ENCODE results near the gene NAV3.
A peak's percentile ranks its signal among the peaks of the same experiment; 100 is the strongest.

Gene NAV3, protein sequence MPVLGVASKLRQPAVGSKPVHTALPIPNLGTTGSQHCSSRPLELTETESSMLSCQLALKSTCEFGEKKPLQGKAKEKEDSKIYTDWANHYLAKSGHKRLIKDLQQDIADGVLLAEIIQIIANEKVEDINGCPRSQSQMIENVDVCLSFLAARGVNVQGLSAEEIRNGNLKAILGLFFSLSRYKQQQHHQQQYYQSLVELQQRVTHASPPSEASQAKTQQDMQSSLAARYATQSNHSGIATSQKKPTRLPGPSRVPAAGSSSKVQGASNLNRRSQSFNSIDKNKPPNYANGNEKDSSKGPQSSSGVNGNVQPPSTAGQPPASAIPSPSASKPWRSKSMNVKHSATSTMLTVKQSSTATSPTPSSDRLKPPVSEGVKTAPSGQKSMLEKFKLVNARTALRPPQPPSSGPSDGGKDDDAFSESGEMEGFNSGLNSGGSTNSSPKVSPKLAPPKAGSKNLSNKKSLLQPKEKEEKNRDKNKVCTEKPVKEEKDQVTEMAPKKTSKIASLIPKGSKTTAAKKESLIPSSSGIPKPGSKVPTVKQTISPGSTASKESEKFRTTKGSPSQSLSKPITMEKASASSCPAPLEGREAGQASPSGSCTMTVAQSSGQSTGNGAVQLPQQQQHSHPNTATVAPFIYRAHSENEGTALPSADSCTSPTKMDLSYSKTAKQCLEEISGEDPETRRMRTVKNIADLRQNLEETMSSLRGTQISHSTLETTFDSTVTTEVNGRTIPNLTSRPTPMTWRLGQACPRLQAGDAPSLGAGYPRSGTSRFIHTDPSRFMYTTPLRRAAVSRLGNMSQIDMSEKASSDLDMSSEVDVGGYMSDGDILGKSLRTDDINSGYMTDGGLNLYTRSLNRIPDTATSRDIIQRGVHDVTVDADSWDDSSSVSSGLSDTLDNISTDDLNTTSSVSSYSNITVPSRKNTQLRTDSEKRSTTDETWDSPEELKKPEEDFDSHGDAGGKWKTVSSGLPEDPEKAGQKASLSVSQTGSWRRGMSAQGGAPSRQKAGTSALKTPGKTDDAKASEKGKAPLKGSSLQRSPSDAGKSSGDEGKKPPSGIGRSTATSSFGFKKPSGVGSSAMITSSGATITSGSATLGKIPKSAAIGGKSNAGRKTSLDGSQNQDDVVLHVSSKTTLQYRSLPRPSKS (N-terminal part only)

DNA sequence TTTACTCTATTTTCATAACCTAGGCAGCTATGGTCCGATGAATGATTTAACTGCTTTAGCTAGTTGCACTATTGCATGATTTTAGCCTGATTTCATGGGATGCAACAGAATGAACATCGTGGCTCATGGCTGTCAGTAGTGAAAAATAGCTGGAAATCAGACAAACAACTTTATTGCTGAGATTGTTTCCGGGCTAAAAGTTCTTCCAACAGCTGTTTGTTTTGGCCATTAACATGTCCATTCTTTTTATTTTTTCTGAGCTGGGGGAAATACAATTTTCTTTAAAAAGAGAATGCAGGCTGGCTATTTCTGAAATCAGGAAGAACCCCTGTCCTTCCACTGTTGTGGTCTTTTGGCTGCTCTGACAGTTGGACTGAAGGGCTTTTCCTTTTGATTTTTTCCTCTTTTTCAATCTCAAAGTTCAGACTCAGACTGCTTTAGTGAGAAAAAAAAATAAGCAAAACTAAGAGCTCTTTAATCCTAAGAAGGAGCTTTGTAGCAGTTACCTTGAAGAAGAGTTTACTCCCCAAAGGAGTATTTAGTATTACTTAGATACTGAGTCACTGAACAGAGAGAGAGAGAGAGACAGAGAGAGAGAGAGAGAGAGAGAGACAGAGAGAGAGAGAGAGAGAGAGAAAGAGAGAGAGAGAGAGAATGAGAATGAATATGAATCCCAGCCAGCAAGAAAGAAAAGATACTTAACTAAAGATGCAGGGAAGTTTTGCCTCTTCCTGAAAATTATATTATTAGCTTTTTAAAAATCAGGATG lies at the start of gene NAV3:
TSS of gene NAV3 (plus strand) at position 312 of the 769 bp plus-strand sequence. CDS start 568 bp downstream, outside the sequence.
- DNase-seq, result no peak

DNA sequence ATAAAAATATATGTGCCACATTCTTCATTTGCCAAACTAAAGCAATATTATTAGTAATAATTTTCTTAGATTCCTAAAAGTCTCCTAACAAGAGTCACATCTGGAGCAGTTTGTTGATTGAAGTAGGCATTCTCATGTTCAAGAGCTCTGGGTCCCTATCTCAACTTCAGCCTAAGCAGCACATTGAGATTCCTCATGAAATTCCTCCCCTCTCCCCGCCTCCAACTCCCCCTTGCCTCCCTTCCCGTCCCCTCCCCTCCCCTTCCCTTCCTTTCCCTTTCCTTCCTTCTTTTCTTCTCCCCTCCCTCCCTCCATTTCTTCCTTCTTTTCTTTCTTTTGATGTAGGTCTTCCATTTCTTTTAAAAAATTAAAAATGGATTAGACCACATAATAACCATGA lies 48.7 kb upstream of the NAV3 start:
- DNase-seq, result no peak

DNA sequence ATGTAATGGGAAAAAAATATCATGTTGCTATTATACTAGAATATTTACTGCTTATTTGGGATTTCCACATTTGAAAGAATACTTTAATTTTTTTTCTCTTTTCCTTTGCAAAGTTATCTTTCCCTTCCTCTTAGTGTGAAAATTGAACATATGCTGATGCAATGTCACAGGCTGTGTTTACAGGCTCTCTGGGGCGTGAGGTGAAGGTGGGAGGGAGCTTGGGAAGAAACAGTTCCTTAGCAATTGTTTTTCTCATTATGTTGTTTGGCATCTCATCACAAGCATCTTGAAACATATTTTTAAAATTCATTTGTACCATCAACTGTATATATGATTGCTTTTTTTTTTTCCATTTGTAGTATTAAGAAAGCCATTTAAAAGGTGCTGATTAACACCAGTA lies 47.9 kb upstream of the NAV3 start:
- no peak for DNase-seq

DNA sequence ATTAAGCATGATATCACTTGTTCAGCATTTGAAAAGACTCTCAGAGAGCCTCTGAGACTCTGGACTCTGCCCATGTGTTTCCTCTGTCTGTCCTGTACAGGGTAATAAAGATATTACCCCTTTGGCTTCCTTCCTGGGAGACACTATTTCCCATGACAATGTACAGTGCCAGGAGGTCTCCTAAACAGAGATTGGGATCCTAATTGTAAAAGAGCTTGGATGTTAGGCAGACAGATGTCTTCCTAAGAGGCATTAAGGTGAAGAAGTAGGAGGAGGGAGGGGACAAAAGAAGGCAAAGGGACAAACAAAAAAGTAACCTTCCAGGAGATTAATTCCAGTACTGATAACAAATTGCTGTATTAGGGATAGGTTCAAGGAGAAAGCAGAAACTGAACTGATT lies 45.5 kb upstream of the NAV3 start:
- no peak for DNase-seq

DNA sequence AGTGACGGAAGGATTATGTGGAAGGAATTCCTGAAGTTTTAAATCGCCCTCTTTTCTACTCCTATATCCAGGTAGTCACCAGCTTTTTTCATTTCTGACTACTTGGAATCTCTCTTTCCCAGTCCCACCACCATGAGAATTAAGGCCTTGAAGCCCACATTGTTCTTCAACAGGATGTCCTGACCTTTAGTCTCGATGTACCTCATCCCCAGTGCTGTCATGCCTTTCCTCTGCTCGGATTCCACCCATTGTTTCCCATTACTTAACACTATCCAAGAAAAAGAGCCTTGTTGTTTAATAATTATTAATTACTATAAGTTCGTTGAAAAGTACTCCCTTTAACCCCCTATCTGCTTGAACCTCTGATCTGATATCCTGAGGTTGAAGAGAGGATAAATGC lies 44.0 kb upstream of the NAV3 start:
- no peak for DNase-seq

DNA sequence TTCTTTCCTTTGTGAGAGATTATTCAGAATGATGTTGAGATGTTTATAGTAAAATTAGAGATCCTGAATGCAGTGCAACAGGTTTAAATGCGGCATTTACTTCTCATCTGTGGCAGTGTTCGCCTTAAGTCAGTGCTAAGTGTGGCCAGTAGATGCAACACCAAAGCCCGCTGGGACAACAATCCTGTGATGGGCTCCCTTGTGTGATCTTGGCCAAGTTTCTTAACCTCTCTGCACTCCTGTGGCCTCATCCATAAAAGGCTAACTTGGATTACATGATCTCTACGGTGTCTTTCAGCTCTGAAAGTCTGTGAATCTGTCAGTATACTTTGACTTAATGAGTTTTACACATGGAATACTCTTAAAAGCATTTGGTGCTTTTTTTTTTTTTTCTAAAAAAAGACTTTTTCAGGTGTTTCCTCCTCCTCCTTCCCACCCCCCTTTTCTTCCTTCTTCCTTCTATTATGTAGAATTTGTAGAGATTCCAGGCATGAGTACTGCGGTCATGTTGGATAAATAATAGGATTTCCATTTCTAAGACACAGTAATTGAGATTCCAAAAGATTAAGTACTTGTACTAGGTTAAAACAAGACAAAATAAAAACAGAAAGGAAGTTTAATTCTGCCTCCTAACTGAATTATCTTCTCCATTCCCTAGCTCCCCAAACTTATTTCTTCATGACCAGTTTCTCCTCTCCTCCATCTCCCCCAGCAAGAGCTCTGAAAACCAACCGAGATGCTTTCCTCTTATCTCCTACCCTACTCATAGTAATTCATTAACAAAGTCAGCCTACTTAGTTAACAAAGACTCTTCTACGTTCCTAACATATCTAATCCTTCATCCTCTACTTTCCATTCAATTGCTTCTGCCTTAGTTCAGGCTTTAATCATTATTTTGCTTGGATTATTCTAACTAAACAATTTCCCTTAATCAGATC lies 42.2 kb upstream of the NAV3 start:
- no peak for DNase-seq

DNA sequence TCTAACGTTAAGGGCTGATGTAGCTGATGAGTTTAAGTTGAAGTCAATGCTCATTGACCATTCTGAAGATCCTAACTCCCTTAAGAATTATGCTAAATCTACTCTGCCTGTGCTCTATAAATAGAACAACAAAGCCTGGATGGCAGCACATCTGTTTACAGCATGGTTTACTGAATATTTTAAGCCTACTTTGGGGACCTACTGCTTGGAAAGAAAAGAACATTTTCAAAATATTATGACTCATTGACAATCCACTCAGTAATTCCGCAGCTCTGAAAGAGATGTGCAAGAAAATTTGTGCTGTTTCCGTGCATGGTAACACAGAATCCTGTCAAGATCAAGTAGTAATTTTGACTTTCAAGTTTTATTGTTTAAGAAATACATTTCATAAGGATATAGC lies 35.0 kb upstream of the NAV3 start:
- DNase-seq, result no peak

DNA sequence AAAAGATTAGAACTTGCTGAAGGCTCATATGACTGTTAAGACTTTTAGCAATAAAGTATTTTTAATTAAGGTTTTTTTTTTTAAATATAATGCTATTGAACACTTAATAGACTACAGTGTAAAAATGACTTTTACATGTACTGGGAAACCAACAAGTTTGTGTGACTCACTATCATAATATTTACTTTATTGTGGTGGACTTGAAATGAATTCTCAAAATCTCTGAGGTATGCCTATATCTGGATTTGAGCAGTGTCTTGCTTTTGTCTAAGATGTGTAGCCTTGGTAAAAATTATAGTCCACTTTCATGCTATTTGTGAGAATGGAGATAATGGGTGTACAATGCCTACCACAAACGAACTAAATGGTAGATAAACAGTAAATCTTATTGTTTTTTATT lies 33.9 kb upstream of the NAV3 start:
- DNase-seq, result no peak

DNA sequence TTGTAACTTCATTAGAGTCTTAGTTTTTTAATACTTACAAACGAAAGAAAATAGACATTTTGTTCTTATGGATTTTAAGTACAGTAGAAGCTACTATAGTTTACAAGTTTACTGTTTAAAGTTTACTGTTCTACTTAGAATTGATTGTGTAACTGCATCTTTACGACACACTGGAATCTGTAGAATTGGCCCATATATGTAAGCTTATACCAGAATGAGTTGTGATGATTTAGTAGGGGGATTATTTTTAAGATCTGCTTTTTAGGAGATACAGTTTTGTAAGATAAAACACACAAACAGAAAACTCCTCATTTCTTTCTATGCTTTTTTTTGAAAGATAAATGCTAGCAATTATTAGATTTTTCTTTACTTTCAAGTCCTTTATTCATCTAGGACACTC lies 30.2 kb upstream of the NAV3 start:
- DNase-seq, result no peak

DNA sequence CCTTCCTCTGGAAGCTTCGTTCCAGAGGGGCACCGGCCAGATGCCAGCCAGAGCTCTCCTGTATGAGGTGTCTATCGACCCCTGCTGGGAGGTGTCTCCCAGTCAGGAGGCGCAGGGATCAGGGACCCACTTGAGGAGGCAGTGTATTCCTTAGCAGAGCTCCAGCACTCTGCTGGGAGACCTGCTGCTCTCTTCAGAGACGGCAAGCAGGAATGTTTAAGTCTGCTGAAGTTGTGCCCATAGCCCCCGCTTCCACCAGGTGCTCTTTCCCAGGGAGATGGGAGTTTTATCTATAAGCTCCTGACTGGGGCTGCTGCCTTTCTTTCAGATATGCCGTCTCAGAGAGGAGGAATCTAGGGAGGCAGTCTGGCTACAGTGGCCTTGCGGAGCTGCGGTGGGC lies 22.2 kb upstream of the NAV3 start:
- no peak for DNase-seq

DNA sequence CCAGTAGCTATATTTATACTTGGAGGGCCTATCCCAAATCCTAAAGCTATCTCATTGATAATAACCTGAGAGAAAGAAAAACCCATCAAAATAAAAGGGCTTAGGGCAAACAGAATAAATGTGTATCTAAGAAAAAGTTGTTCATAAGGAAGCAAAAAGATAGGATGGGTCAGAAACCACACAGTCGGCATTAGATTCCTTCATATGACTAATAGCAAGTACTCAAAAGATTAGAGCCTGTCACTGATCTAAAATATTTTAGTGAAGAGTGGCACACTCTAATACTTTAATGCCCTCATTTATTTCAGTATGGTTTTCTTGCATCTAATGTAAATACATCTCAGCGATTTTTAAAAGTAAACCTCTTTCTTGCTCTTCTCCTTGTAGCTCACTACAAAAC lies 17.1 kb upstream of the NAV3 start:
- no peak for DNase-seq

DNA sequence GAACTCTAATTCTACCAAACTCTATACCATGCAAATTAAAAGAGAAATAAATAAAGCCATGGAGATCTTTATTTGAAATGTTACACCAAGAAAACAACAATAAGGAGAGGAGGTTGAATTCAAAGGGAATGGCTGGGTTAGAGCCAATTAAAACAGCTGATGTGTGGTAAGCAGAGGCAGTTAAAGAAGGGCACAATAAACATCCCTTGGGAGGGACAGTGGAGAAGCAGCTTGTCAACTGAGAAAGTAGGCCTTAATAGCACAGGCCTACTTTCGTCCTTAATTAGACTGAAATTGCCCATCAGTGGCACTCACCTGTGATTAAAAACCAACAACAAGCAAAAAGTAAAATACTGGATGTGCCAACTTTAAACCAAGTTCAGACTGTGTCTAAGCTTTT lies 16.3 kb upstream of the NAV3 start:
- DNase-seq, result peak; percentile 4

DNA sequence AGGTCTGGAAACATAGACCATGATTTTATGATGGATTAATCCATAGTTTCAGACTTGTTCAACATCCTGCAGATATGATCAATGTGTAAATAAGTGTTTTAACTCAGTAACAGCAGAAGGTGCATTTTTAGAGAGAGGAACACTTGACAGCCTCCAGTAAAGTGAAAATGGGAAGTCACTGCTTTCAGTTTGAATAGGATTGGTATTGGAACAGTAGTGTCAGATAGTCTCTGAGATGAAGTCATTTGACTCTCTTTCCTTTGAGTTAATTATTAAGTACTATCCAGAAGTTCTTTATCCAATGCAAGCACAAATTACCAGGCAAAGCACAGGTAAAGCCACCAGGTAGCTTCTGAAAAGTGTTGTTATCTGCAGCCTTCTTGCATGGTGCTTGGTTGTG lies 14.5 kb upstream of the NAV3 start:
- DNase-seq, result no peak

DNA sequence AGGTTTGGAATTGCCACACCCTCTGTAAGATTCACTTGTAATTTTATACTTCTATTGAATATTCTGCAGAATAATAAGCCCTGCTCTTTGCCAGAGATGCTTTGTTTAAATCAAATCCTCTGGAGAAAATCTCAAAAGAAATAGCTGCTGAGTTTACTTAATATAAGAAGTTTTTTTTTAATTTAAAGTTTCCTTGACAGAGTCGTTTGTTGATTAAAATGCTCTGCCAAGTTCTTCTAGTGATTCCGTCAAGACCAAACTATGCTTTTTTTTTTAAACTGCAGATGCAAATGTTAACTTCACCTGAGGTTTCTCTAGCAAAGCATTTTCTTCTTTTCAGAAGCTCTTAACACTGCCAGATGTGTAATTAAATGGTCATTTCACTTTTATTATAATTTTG lies 13.4 kb upstream of the NAV3 start:
- DNase-seq, result no peak

DNA sequence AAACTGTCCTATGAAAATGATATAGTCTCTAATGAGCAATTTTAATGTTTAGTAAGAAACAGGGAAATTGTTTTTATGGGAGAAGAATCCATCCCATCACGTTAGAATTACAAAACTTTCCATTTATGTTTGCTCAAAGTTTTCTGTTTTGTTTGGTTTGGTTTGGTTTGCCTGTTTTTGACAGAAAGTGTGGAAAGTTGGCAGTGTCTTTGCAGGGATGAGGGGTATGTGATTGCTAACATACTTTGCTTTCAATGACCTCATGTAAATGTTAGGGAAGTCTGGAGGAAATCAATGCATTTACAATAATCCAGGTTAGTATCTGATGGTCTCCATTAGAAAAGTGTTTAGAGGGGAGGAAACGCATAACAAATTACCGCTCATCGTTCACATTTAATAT lies 12.3 kb upstream of the NAV3 start:
- no peak for DNase-seq

DNA sequence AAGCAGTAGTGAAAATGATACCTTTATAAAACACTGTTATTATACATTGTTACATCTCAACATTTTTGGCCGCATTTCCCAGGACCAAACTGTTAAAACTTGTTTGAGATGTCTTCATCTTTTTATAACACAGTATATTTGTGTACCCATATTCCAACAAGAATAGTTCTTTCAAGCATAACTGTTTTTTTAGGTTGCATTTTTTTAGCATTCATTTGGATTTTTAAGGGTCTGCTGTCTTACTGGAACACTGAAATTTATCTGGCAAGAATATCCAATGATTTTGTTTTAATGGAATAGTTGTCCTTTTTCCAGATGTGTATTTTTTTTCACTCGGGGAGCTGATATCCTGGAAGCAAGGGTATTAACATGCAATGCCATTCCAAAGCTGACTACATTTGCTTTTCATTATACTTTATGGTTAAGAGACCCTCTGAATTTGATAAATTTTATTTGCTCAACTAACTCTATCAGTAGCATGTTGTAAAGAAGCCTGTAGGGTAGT lies 8.9 kb upstream of the NAV3 start:
- DNase-seq, result no peak

DNA sequence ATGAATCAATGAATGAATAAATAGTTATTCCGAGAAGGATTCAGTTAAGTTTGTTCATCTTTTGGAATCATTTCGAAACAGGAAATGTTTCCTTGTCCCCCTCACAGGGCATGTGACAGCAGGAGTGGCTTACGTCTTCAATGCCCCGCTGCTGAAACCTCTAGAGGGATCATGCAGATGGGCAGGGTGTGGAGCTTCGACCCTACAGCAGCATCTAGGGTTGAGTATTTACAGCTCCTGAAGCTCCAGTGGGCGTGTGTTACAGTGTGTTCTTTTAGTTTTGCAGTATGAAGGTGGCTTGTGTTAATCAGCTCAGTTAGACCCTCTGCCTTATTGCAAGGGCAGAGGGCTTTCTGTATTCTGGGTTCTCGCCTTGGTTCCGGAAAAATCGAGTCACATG lies 2.6 kb downstream of the NAV3 start:
- no peak for DNase-seq

DNA sequence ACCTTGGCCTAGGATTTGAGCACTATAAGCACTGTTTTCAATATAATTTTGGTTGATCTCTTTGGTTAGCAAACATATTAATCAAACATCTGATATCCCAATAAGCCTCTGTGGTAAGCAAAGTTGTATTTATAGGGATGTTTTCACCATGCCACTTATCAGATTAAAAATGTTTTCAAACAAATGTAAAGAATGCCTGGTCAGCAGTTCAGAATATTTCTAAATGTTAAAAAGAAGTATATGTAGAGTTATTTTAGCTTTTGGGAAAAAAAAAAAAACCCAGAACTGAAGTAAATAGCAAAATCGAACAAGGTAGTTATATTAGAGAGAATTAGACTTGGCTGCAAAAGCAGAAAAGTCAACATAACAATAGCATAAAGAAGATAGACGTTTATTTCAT lies 3.9 kb downstream of the NAV3 start:
- DNase-seq, result no peak

DNA sequence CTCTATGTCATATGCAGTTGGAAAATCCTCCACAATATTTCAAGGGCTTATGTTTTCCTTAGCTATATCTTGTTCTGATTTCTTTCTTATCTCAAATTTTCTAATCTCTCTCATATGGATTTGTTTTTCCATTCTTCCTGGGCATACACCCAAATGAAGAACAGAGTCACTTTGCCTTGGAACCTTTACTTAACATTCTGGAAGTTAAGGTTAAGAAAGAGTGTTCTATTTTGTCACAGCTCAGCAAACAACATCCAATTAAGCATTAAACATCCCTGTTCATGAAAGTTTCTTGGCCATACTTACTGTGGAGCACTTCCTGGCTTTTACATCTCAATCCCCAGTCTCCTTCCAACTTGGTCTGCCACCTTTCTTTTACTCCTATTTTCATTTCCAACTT lies 5.3 kb downstream of the NAV3 start:
- no peak for DNase-seq

DNA sequence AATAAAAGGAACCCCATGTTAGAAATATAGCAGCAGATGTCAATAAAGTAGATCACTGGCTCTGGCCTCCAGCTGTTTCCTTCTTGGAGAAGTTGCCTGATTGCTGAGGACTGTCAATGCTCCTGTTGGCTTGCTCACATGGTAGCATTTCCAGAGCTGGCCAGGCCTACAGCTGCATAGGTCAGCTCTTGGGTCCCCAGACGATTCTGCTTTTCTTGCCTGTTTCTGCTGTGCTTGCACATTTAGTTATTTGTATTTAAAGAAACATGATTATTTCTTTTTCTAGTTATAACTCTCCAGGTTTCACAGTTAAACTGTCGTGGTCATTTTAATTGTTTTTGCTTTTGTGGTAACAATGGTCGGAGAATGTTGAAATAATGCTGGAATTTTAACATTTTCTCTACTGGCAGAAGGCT lies 7.2 kb downstream of the NAV3 start:
- no peak for DNase-seq

DNA sequence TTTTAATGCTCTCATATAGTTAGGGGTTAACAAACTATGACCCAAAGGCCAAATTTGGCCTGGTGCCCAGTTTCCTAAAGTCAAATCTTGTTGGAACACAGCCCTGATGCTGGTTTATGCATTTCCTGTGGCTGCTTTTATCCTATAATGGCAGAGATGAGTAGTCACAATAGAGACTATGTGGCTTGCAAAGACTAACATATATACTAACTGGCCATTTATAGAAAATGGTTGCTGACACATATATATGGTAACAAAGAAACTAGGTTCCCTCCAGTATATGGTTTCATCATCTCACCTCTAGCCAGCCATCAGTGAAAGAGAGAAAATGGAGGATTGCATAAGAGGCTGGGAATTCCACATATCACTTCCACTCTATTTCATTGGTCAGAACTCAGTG lies 10.8 kb downstream of the NAV3 start:
- DNase-seq, result peak; percentile 47

DNA sequence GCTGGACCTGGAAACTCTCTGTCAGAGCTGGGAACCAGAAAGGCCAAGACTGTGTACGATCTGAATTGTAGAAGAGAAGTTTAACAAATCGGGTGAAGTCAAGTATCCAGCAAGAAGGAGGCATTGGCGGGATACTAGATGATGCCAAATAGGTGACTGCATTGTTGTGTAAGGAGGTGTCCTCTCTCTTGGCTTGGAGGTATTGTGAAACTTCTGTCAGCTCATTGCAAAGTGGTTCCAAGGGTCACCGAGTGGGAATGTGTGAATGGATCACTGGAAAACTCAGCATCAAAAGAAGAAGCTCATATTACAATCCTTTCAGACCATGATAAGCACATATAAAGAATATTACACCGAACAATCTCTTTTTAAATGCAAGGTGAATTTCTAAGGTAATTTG lies 11.7 kb downstream of the NAV3 start:
- DNase-seq, result no peak
